HG03280 (cell line): Measurements from ENCODE around the gene OR10C1.

Experiments
- ATAC-seq: cut with Tn5 transposase; IDR thresholded peaks from one replicate; pipeline ENCODE4 v1.9.1; 2021; ENCODE audit warnings: mild to moderate bottlenecking, moderate library complexity; ENCODE audit not compliant: unreplicated experiment

The OR10C1 gene

GRCh38 chr6:29474996-29475395 is 35.9 kb downstream of the OR10C1 start:
- no peak for ATAC-seq

DNA sequence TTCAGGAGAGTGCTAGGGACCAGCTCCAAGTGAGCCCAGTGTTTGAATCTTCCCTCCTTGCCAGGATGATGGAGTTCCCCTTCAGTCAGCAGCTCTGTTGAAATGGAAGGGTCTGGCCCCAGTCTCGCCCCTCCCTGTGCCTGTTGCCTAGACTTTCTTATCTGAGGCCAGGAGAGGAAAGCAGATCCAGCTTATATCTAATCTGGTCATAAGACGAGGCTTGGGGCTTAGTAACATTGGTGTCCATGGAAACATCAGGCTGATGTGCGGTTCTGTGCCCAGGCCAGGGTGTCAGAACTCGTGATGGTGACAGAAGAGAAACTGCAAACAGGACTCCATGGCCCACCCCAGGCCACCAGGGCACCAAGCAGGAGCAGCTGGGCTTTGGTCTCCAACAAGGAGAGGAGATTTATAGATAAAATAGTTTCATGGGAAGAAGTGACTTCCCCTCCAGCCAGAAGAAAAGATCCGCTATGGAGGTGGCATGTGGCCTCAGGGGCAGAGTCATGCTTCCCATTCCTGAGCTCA is 38.9 kb downstream of the OR10C1 start:
- no peak for ATAC-seq

- no peak for ATAC-seq
Observed at GRCh38 chr6:29478740-29479139, 39.6 kb downstream of the OR10C1 start.

- no peak for ATAC-seq
Observed at GRCh38 chr6:29479560-29479959, 40.5 kb downstream of the OR10C1 start.

- no peak for ATAC-seq
Observed at GRCh38 chr6:29483186-29483585, 44.1 kb downstream of the OR10C1 start.

GRCh38 chr6:29483735-29484134 is 44.6 kb downstream of the OR10C1 start:
- no peak for ATAC-seq

DNA sequence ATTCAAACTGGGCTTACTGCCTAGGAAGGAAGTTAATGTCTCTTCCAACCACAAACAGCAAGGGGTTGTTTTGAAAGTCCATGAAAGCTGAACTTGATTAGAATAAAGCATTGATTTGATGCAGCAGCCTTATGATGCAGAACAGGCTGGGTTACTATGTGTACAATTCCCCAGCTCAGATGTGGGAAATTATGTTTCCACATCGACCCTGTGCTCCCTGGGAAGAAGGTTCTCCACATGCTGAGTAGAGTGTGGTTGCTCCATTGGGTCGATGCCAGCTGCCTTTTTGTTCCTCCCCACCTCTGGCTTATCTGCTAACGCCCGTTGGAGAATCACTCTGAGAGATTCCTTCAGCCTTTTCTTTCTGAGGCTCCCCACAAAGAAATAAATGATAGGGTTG is 47.5 kb downstream of the OR10C1 start:
- ATAC-seq: no peak

- ATAC-seq: no peak
Observed at GRCh38 chr6:29487131-29487530, 48.0 kb downstream of the OR10C1 start.

DNA sequence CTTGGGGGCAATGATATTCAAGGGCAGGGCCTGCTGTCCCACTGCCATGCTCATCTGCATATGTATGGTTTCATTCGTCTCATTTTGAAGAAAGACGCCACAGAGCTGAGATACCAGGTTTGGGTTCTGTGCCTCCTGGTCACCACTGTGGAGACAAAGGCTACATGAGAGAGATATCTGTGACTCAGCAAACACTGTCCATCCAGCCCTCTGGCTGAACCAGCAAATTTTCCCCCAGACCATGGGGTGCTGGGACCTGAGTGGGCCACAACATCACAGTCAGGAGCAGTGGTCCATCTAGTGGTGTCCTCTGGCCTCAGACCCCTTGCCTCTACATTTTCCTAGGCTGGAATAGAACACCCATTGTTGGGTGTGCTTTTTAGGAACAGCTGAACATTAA is 48.6 kb downstream of the OR10C1 start, which contains the start of gene MAS1L:
TSS of gene MAS1L (minus strand) at position 297 of the 400 bp plus-strand sequence. CDS start at position 243, 54 bp downstream.
- no peak for ATAC-seq

- ATAC-seq: no peak
Observed at GRCh38 chr6:29488874-29489273, 49.8 kb downstream of the OR10C1 start.

- ATAC-seq: no peak
Observed at GRCh38 chr6:29489286-29489685, 50.2 kb downstream of the OR10C1 start.

- no peak for ATAC-seq
Observed at GRCh38 chr6:29490055-29490454, 50.9 kb downstream of the OR10C1 start.

- no peak for ATAC-seq
Observed at GRCh38 chr6:29490552-29490951, 51.4 kb downstream of the OR10C1 start.
